Measurements from ENCODE around the gene GNB5. TPM values are rescaled to one million over a fixed set of nuclear protein-coding genes. Genes with fewer than 3 reads are reported as not detected.

GNB5 gene
- total RNA-seq, 2 donors from 2014 or later, result 30.1 to 38.5 TPM

DNA sequence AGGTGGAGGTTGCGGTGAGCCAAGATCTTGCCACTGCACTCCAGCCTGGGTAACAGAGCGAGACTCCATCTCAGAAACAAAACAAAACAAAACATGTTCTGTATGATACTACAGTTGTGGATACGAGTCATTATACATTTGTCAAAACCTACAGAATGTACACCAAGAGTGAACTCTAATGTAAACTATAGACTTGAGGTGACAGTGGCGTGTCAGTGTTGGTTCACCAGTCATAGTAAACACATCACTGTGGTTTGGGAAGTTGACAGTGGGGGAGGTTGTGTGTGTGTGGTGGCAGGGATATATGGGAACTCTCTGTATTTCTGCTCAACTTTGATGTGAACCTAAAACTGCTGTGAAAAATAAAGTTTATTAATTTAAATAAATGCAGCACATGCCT lies 33.0 kb upstream of the GNB5 start:
- Histone ChIP-seq H3K9me3 (no peaks in the 10 kb centered on the region), H3K27me3 (no peaks in the 10 kb centered on the region), H3K27ac (no peak overlapping the region), H3K4me3 (no peak overlapping the region), H3K36me3 (peaks cover 9% of the 10 kb centered on the region), H3K4me1 (no peaks in the 10 kb centered on the region)
- DNase-seq (ENCODE audit: low spot score), result no peak
- TF ChIP-seq CTCF (IDR thresholded peaks at IDR 0.05), result no peak

- no peak for TF ChIP-seq CTCF (IDR thresholded peaks at IDR 0.05)
- Histone ChIP-seq H3K36me3 (peaks cover 9% of the 10 kb centered on the region), H3K27me3 (no peaks in the 10 kb centered on the region), H3K4me1 (no peaks in the 10 kb centered on the region), H3K4me3 (no peak overlapping the region), H3K9me3 (no peaks in the 10 kb centered on the region), H3K27ac (peak overlapping the region in 1 of 2 donors; percentile 80)
- DNase-seq (ENCODE audit: low spot score), result no peak
These were observed 30.5 kb upstream of the GNB5 start for GRCh38 chr15:52221730-52222129.

DNA sequence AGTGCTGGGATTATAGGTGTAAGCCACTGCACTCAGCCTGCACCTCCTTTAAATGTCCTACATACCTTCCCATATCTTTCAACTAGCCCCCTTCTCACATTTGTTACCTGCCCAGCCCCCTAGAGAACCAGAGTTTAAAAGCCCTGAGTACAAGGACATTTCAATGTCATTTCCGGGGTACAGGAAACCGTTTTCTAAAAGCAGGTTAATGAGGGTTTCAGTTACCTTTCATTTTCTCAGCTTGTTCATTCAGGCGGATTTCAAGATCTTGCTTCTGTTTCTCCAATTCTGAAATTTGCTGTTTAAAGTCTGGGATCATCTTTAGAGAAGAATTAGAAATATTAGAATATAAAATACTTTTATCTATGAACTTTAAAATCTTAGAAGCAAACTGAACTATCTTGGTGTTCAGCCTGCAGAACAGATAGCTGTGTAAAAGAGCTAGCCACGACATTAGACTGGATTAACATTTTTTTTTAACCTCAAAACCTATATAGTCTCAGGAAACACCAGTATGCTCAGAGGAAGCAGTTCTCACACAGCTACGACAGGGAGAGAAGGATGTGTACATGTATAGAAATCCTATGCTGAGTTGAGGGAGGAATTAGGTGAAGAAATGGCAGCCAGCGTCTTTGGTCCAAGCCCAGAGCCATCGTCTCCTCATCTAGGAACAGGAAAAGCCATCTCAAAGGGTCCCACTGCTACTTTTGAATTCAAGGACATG lies 29.9 kb upstream of the GNB5 start:
- Histone ChIP-seq H3K36me3 (peaks cover 9% of the 10 kb centered on the region), H3K4me3 (no peak overlapping the region), H3K27me3 (no peaks in the 10 kb centered on the region), H3K27ac (peak overlapping the region in 1 of 2 donors; percentile 80), H3K9me3 (no peaks in the 10 kb centered on the region), H3K4me1 (no peaks in the 10 kb centered on the region)
- DNase-seq (ENCODE audit: low spot score), result no peak
- TF ChIP-seq CTCF (IDR thresholded peaks at IDR 0.05), result no peak

- no peaks in the 10 kb centered on the region for H3K27me3 ChIP-seq
- no peak overlapping the region for H3K4me3 ChIP-seq
- H3K27ac ChIP-seq, result peak overlapping the region in 1 of 2 donors; percentile 80
- H3K36me3 ChIP-seq, result peaks cover 9% of the 10 kb centered on the region
- no peaks in the 10 kb centered on the region for H3K9me3 ChIP-seq
- no peak for DNase-seq (ENCODE audit: low spot score)
- no peak for TF ChIP-seq CTCF (IDR thresholded peaks at IDR 0.05)
- H3K4me1 ChIP-seq, result no peaks in the 10 kb centered on the region
These were observed 29.1 kb upstream of the GNB5 start for GRCh38 chr15:52220251-52220650.

GRCh38 chr15:52218816-52219215 lies 27.6 kb upstream of the GNB5 start:
- no peak for TF ChIP-seq CTCF (IDR thresholded peaks at IDR 0.05)
- Histone ChIP-seq H3K9me3 (no peaks in the 10 kb centered on the region), H3K36me3 (peaks cover under 1% of the 10 kb centered on the region), H3K4me1 (no peaks in the 10 kb centered on the region), H3K27me3 (no peaks in the 10 kb centered on the region), H3K27ac (peak overlapping the region in 1 of 2 donors; percentile 80), H3K4me3 (no peak overlapping the region)
- no peak for DNase-seq (ENCODE audit: low spot score)

- DNase-seq (ENCODE audit: low spot score), result no peak
- no peaks in the 10 kb centered on the region for H3K9me3 ChIP-seq
- no peak for TF ChIP-seq CTCF (IDR thresholded peaks at IDR 0.05)
- H3K36me3 ChIP-seq, result peaks cover 4% of the 10 kb centered on the region
- H3K27me3 ChIP-seq, result no peaks in the 10 kb centered on the region
- no peaks in the 10 kb centered on the region for H3K4me1 ChIP-seq
- no peak overlapping the region for H3K4me3 ChIP-seq
- peak overlapping the region in 1 of 2 donors; percentile 80 for H3K27ac ChIP-seq
These were observed 27.2 kb upstream of the GNB5 start for GRCh38 chr15:52218371-52218770.
